Upper lobe of left lung (tissue), 4 donors: ENCODE measurements around the gene COX6A1.

Source experiments
- CTCF ChIP-seq, 6 experiments: fragments of 450-650 bp in 4 of 6; fragments of 200-600 bp in 2 of 6; sonication (generic) in 2 of 6; IDR thresholded peaks; one replicate each; pipeline ENCODE4 v1.5.1; 2016 to 2019; ENCODE audit warnings: antibody characterized with exemption in 6 of 6
- EP300 ChIP-seq, 4 donors: sonication (generic); formaldehyde crosslinking; IDR thresholded peaks; one replicate each; pipeline ENCODE4 v1.5.1; 2017; ENCODE audit warnings: antibody characterized with exemption in 4 of 4, control low read depth in 2 of 4
- POLR2A ChIP-seq, 4 donors: fragments of 450-650 bp; IDR thresholded peaks; one replicate each; pipeline ENCODE4 v1.5.1; 2016 to 2017; ENCODE audit warnings: antibody characterized with exemption in 4 of 4, mild to moderate bottlenecking in 2 of 4

DNA sequence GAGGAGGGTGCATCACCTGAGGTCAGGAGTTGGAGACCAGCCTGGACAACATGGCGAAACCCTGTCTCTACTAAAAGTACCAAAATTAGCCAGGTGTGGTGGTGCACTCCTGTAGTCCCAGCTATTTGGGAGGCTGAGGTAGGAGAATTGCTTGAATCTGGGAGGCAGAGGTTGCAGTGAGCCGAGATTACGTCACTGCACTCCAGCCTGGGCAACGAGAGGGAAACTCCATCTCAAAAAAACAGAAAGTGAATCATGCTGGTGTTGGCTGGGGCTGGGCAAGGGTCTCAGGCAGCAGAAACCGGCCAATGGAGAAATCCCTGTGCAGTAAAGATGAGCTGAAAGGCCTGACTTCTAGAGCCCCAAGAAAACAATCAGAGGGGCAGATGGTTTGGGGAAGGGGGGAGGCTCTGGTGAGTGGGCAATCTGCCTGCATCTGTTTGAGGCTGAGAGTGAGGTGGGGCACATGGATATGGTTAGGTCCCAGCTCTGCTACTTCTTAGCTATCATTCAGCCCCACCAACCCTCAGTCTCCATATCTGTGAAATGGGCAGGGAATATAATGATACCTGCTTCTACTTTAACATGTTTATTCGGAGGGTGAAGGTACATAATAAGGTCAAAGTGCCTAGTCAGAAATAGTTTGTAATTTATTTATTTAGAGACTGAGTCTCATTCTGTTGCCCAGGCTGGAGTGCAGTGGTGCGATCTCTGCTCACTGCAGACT is 21.3 kb upstream of the COX6A1 start:
- TF ChIP-seq CTCF (IDR thresholded peaks at IDR 0.05) (no peak), POLR2A (IDR thresholded peaks at IDR 0.05) (no peak), EP300 (IDR thresholded peaks at IDR 0.05) (no peak)
